HG03039 (cell line): ENCODE data around the gene LBX1.

ENCODE experiments used
- ATAC-seq: cut with Tn5 transposase; IDR thresholded peaks from one replicate; pipeline ENCODE4 v1.9.1; 2021; ENCODE audit warnings: mild to moderate bottlenecking, moderate library complexity; ENCODE audit not compliant: unreplicated experiment

LBX1 gene, protein sequence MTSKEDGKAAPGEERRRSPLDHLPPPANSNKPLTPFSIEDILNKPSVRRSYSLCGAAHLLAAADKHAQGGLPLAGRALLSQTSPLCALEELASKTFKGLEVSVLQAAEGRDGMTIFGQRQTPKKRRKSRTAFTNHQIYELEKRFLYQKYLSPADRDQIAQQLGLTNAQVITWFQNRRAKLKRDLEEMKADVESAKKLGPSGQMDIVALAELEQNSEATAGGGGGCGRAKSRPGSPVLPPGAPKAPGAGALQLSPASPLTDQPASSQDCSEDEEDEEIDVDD

DNA sequence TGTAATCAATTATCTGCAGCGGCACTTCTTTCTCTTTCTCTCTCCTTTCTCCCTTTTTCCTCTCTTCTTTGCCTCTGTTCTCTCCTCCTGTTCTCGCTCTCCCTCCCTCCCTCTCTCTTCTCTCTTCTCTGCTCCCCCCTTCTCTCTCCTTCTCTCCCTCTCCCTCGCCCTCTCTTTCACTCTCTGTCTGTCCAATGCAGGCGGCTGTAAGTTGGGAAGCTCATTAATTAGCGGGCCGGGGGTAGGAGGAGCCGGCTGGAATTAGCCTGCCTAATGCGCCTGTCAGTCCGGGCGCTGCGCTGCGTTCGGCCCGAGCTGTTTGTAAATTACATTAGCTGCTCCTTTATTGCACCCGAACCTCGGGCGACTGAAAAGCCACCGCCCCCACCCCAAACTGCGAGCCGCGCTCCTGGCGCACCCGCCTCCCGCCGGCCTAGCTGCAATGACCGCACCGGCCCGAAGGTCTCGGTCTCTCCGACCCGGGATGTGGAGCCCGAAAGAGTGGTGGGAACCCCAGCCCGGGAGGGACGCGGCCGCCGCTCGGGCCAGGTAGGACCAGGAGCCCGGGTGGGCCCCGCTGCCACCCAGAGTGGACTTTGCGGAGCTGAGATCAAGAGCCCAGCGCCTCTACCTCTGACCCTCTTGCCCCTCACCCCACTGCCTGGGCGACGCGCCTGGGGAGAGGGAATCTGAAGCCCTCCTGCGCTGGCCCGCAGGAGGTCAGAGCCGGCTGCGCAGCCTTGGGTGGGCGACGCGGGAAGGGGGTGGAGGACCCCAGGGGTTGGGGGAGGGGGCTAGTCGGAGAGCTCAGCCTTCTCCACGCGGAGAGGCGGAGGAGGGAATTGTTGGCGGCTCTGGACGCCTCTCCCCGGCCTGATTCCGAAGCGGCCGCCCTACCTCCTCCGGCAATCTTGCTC is at the start of gene LBX1:
TSS of gene LBX1 (minus strand) at position 198 of the 917 bp plus-strand sequence. CDS start 648 bp downstream, outside the sequence.
- ATAC-seq = no peak

DNA sequence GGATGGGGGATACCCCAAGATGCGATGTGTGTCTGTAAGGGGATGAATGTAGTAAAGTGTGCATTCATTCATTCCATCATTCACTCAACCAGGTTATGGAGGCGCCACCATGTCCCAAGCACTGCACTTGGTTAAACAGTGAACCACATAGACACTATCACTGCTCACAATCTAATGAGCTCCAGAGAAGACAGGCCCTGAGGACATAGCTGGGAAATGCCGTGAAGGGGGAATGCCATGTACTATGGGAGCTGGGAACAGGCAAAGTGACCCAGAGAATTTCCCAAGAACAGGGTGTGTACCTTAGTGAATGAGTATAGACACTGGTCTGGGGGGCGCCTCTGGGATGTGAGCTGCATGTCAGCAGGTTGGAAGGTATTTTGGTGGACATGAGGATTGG is 44.5 kb upstream of the LBX1 start:
- ATAC-seq = no peak

DNA sequence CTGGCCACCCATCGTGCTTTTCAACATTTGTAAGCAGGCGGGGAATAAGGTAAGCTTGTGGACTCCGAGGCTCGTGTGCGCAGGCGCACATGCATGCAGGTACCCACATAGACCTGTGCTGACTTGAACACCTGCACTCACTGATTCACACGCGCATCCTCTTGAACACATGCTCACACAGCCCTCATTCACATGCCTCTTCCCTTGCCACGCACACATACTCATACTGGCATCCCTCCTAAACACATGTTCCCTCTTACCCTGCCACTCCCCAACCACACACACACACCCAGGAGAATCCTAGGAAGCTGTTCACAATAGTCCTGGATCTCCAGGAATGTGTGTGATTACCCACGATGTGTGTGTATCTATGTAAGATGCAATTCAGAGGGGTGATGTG is 44.1 kb upstream of the LBX1 start:
- no peak for ATAC-seq

DNA sequence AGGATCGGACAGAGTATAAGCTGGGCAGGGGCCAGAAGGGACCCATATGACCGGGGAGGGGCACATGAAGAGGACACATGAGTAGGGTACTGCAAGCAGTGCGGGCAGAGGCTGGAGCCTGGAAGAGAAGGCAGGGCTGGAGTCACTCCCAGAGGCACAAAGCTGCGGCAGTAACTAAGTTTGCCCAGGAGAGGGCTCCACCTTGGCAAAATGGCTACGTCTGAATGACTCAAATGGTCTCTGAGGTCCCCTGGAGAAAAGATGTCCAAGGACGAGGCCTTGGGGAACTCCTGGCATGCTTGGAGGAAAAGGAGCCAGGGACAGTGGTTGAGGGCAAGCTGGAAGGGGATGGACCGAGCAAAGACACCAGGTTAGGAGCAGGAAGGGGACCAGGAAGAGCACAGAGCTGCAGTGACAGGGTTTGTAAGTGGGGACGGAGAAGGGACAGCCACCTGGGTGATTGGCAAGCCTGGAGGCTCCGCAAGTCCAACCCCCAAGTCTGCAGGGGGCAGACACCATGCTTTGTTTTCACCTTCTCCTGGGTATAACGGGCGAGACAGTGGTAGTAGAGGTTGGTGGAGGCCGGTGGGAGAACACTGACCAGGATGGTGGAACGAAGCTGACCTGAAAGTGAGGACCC is 43.1 kb upstream of the LBX1 start:
- no peak for ATAC-seq

DNA sequence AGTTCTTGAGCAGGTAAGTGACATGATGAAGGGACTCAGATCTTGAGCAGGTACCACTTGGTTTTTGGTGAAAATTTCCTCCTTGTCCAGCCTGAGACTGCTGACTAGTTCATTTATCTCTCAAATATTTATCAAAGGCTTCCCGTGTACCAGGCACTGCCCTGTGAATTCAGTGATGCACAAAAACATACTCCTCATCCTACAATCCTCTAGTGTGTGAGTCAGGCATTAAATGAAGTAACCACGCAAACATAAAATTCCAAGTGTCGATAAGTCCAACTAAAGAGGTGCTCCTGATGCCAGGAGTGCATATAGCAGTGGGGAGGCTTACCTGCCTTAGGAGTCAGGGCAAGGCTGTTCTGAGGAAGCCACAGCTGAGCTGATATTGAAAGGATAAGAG is 41.5 kb upstream of the LBX1 start:
- no peak for ATAC-seq

DNA sequence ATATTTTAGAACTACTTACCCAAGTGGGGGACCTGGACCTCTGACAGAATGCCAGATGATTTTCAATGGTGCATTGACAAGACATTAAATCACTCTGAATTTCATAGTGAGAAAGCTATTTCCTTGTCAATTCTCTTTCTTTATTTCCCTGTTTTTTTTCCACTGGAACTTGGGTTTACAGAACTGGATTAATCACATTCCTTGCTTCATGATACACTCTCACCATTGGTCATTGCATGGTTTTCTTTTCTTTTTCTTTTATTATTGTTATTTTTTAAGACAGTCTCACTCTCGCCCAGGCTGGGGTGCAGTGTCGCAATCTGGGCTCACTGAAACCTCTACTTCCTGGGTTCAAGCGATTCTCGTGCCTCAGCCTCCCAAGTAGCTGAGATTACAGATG is 38.5 kb upstream of the LBX1 start:
- ATAC-seq = no peak

DNA sequence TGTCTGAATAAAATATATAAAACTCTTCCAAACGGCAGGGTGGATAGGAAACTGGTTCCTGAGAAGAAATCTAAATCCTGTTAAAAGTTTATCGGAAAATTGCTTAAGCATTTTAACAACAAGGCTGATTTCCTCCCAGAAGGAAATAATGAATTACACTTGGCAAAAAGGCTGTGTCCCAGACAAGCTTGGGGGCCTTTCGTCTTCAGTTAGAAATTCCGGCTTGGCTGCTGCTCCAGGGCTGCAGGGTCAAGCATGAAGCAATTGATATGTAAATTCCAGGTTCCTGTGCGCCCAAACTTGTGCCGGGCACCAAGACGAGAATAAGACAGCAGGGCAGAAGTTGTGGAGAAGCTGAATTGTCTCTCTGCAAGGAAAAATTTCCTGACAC is 38.0 kb upstream of the LBX1 start:
- no peak for ATAC-seq

DNA sequence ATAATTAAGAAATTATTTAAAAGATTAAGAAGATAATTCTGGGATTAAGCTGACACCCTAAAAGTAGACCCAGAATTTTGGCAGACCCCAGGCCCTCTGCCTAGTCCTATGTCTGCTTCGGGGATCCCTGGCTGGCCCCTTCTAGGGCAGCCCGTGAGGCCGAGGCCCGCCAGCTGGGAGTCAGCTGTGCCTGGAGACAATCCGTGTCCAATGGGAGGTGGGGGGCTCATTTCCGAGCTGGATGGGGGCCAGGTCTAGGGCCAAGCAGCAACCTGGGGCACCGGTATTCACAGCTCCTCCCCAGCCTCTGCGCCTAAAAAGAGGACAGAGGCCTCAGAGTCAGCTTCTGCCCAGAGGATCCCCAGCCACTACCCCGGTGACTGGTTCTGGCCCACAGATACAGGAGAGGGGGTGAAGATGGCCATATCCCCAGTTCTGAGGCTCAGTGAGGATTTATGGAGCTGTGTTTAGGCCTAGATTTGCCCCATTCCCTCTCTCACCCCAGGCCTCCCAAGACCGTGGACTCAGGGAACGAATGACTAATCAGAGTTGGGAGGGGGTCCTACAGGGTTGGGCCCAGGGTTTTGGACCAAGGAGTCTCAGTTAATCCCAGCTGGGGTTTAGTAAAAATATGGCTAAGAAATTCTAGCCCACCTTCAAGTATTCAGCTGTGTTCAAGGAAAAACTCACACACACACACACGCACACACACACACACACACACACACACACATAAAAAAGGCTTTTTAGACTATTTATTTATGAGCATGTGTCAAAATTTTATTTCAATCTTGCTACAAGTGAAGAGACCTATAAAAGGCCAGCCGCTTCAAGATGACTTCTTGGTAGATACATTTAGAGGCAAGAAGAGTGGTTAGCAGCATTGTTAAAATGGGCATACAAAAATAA is 37.4 kb upstream of the LBX1 start:
- ATAC-seq = no peak

DNA sequence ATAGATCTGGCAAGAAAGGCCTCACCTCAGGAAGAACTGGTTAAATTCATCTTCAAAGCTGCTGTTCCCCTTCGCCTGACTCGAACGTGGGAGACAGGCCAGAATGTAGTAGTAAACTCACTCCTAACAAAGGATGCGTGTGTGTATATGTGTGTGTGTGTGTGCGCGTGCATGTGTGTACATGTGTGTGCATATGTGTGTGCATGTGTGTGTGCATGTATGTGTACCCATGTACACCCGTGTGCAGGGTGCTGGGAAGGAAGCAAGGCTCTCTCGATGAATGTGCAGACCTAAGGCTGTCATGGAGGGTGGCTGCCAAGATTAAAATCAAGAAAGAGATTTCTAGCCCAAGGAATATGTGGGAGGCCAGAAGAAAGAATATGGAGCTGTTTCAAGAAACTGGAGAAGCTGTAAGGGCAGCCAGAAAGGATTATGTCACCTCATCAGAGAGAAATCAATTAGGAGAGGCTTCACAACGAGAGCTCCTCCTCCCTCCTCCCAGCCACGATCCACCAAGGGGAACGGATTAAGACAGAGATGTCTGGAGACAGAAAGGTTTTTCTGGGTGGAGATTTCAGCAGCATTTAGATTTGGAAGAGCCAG is 34.0 kb upstream of the LBX1 start:
- no peak for ATAC-seq

DNA sequence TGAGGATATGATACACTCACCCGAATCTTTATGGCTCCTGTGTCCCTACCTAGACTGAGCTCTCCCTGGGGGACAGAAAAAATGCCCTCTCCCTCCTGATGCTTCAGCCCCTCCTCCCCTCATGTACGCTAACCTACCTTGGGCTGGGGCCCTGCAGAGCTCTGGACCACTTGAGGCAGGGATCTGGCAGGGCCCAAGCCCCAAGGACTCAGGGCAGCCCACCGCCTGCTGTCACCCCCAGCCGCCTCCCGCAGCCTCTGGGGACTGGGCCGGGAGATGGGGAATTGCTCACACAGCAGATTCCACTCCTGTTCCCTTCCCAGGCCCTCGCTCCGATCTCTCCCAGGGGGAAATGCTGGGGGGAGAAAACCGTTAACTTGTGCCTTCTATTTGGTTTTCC is 32.9 kb upstream of the LBX1 start:
- no peak for ATAC-seq

DNA sequence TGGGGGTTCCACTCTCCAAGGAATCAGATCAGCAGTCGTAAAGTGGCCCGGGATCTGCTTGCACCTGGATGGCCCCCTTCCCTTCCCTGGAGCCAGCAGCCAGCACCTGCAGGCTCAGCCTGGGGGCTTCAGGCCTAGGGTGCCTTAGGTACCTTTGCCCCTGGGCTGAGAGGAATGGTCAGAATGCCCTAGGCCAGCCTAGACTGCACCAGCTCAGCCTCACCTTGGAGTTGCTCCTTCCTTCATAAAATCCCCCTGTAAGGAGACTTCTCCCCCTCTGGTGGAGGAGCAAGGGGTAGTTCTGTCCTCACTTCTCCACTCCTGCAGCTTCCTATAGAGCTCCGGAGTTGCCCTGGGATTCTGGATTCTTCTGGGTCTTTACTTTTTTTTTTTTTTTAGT is 32.4 kb upstream of the LBX1 start:
- no peak for ATAC-seq

DNA sequence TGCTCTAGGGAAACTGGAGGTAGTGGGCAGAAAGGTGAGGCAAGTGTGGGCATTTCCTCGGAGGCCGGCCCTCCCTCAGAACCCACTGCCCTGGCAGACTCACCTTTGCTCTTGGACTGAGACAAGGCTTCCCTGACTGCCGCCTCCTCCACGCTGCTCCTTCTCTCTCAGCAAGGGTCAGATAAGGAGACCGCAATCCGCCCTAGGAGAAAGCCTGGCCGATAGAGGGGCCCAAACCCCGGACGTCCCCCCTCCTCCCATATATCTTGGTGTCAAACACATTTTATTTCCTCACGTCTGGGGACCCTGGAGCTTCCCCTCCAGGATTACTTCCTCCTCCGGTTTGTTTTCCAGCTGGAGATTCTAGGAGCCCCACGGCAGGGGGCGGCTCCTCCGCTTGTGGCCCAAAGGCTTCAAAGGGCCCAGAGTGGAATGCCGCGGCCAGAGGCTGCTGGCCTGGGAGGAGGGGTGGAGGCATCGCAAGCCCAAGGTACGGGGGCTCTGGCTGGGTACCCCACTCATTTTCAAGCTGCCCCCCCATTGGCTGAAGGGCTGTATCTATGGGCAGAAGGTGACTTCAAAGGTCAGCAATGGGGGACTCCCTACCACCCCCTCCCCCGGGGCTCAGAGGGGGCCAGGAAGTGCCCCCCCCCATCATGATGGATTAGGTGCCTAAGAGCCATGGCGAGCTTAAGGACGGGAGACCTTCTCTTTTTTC is 31.7 kb upstream of the LBX1 start:
- no peak for ATAC-seq

DNA sequence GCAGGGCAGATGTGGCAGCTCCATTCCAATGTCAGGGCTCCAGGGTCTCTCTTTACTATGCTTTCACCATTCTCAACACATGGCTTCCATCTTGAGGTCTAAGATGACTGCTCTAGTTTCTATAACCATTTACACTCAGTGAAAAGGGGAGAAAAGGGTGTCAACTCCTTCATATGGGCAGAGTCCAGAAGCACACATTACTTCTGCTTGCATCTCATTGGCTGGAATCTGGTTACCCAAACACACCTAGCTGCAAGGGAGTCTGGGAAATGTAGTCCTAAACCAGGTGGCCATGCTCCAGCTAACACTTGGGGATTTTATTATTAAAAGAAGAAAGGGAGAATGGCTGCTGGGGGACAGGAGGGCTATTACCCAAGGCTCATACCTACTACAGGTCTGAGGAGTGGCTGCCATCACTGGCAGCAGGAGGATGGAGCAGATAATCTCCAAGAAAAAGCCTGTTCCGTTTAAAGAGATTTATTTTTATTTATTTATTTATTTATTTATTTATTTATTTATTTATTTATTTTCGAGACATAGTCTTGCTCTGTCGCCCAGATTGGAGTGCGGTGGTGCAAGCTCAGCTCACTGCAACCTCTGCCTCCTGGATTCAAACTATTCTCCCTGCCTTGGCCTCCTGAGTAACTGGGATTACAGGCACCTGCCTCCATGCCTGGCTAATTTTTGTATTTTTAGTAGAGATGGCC is 29.1 kb upstream of the LBX1 start:
- ATAC-seq = no peak

DNA sequence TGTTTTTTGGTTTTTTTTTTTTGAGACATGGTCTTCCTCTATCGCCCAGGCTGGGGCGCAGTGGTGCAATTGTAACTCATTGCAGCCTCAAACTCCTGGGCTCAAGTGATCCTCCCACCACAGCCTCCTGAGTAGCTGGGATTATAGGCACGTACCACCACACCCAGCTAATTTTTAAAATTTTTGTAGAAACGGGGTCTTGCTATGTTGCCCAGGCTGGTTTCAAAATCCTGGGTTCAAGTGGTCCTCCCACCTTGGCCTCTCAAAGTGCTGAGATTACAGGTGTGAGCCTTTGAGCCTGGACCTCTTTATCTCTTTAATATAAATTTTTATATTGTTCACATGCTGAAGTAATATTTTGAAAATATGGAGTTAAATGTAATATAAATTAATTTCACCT is 28.2 kb upstream of the LBX1 start:
- no peak for ATAC-seq

DNA sequence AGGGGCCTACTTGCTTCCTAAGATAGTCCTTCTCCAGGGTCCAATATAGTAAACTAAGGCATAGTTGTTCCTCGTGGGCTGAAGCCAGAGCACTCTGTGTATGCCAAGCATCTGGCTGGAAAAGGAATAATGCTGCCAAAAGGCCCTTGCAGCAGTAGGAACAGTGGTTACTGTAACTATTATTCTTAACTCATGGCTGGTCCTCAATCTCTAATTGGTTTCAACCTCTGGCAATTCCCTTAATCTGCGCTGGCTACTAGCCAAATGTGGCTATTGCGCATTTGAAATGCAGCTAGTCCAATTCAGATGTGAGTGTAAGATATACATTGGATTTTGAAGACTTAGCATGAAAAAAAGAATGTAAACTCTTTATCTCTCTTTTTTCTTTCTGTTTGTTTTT is 27.8 kb upstream of the LBX1 start:
- ATAC-seq = no peak

DNA sequence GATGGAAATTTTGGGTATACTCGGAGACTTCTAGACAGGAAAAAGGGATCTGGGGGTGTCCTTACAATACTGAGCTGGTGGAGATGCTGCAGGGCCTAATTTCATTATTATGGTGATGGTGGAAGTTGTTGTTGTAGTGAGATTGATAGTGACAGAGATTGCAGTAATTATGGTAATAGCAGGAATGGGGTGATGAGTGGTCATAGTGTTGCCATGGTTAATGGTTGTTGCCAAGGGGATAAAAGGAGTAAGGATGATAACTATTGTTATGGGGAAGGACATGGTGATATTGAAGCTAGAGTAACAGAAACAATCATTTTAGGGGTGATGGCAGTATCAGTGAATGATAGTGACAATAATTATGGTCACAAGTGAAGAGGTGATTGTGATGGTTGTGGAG is 27.1 kb upstream of the LBX1 start:
- ATAC-seq = no peak

DNA sequence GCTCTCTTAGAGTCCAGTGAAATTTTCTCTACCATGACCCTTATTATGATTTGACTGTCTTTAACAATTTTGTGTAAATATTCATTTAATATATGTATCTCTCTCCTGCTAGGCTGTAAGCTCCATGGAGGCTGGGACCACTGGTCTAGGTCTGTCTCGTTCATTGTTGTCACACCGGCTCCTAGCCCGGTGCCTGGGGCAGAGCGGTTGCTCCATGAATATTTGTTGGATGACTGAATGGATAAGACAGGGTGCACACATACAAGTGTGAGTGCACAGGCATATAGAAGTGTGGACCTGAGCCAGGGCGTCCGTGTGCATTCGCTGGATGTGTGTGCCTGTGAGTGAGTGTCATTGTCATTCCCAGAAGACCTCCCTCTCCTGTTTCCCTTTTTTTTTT is 20.9 kb upstream of the LBX1 start:
- ATAC-seq = no peak

DNA sequence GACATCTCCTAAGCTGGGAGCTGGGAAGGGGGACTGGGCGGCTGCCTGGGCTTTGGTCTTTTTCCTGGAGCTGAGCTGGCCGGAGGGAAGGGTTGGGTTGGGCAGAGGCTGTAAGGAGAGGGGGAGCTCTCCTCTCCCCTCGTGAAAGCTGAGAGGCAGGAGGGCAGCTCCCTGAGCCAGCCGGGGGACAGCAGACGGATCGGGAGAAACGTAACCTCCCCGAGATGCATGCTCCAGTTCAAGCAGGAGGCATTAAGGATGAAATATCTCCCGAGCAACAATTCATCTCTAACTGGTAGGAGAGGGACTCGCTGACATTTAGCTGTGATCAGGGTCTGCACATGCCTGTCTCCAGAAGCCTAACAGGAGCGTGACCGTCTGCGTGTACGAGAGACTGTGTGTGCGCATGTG is 19.9 kb upstream of the LBX1 start:
- no peak for ATAC-seq

DNA sequence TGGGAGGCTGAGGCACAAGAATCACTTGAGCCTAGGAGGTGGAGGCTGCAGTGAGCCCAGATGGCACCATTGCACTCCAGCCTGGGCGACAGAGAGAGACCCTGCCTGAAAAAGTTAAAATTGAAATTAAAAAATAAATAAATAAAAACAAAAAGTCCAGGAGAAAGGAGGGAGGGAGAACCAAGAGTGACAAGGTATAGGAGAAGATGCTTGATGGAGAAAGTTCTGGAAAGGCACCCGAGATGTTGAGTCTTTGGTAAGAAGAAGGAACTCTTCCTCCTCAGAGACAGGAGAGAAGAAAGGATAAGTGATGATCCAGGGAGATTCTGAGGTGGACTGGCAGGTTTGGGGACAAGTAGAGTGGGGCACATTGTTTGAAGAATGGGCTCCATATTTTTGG is 17.4 kb upstream of the LBX1 start:
- ATAC-seq = no peak
